ENCODE data around the gene MCRIP1.

DNA sequence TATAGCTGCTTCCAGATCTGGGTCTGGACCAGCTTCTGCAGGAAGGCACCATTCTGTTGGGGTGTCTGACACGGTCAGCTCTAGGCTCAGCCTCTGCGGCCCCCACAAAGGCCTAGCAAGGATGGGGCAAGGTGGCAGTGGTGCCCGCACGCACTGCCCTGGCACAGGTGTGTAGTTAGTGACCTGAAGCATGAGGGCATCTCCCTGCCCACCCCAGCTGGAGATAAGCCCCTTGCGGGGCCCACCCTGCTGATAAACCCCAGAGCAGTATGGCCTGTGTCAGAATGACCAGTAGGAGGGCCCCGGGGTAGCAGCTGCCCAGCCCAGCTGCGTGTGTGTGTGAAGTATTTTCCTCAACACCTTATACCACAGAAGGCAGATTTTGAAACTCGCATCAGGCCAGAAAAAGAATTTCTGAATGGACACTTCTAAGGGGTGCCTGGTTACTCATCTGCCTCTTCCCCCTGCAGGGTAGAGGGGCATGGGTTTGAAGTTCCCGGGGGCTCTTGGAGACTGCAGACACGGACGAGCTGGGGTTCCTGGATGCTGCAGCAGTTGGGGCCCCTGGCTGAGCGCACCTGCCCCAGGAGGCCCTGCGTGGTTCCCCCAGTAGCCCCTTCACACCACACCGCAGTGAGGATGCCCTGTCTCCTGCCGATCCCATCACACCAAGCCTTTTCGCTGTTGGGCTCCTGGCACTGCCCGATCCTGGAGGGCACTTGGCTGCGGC is 33.5 kb upstream of the MCRIP1 start:
- TF ChIP-seq, protein P1, sequence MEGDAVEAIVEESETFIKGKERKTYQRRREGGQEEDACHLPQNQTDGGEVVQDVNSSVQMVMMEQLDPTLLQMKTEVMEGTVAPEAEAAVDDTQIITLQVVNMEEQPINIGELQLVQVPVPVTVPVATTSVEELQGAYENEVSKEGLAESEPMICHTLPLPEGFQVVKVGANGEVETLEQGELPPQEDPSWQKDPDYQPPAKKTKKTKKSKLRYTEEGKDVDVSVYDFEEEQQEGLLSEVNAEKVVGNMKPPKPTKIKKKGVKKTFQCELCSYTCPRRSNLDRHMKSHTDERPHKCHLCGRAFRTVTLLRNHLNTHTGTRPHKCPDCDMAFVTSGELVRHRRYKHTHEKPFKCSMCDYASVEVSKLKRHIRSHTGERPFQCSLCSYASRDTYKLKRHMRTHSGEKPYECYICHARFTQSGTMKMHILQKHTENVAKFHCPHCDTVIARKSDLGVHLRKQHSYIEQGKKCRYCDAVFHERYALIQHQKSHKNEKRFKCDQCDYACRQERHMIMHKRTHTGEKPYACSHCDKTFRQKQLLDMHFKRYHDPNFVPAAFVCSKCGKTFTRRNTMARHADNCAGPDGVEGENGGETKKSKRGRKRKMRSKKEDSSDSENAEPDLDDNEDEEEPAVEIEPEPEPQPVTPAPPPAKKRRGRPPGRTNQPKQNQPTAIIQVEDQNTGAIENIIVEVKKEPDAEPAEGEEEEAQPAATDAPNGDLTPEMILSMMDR (optimal IDR thresholded peaks at IDR 0.05 in 1 of 3, IDR thresholded peaks at IDR 0.05 in 1 of 3, conservative IDR thresholded peaks at IDR 0.05 in 1 of 3; ENCODE audit: extremely low read depth in 1 of 3, insufficient read depth in 2 of 3, low read length in 3 of 3): no peak
- no peak for TF ChIP-seq EZH2 (IDR thresholded peaks at IDR 0.05; ENCODE audit: low read length)
